Epithelial cell of proximal tubule (primary cell): ENCODE data around the gene SELENOK. TPM values are rescaled to one million over a fixed set of nuclear protein-coding genes. Genes with fewer than 3 reads are reported as not detected.

Experiments
- DNase-seq: peaks from one replicate; pipeline ENCODE4 v3.0.0-alpha.2; 2011; ENCODE audit warnings: low read depth
- H3K4me3 ChIP-seq: 2 replicates; pipeline ENCODE4 v1.5.1; 2011; ENCODE audit warnings: low read depth, mild to moderate bottlenecking, low read length
- total RNA-seq: library from RNA; depleted of rRNA; stranded (reverse); fragments of >200 nt; gene quantifications from 2 replicates; pipeline ENCODE4 v1.2.3, GENCODE V29; 2015
- TF ChIP-seq, protein P1 (sequence below): conservative IDR thresholded peaks from 2 replicates; pipeline ENCODE4 v1.5.1; 2012; ENCODE audit warnings: low read depth, mild to moderate bottlenecking, low read length

SELENOK gene
- total RNA-seq, 1 donor from 2014 or later = 49.9 TPM

- no peak for DNase-seq
- peak overlapping the region; percentile 68 for H3K4me3 ChIP-seq
Measured at GRCh38 chr3:53846851-53847155, 44.9 kb downstream of the SELENOK start.

GRCh38 chr3:53846134-53846850, 45.4 kb downstream of the SELENOK start, which contains the start of the genes CHDH and IL17RB:
Gene CHDH (minus strand): TSS chr3:53846419. CDS start chr3:53824008, 22,411 bp downstream.
Gene IL17RB (plus strand): TSS chr3:53846568. CDS start chr3:53846589, 21 bp downstream.
- H3K4me3 ChIP-seq = peak within 1 kb of the TSS; percentile 68
- no peak for DNase-seq
- TF ChIP-seq, protein P1, sequence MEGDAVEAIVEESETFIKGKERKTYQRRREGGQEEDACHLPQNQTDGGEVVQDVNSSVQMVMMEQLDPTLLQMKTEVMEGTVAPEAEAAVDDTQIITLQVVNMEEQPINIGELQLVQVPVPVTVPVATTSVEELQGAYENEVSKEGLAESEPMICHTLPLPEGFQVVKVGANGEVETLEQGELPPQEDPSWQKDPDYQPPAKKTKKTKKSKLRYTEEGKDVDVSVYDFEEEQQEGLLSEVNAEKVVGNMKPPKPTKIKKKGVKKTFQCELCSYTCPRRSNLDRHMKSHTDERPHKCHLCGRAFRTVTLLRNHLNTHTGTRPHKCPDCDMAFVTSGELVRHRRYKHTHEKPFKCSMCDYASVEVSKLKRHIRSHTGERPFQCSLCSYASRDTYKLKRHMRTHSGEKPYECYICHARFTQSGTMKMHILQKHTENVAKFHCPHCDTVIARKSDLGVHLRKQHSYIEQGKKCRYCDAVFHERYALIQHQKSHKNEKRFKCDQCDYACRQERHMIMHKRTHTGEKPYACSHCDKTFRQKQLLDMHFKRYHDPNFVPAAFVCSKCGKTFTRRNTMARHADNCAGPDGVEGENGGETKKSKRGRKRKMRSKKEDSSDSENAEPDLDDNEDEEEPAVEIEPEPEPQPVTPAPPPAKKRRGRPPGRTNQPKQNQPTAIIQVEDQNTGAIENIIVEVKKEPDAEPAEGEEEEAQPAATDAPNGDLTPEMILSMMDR = no peak

More at GRCh38 chr3:53846851-53847155, 44.9 kb downstream of the SELENOK start:
- TF ChIP-seq, protein P1 = no peak

DNA sequence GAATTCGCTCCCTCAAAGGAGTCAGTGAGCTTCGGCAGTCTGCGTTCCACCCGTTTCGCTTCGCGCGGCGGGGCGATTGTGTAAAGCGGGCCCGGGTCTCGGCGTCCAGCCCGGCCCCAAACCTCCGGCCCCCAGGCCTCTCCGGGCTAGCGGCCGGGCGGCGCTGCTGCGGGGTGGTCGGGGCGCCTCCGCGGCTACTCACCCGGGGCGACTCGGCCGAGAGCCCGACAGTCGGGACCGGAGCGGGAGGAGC, 45.9 kb downstream of the SELENOK start:
- peak overlapping the region; percentile 68 for H3K4me3 ChIP-seq
- DNase-seq = no peak
- TF ChIP-seq, protein P1 = no peak

DNA sequence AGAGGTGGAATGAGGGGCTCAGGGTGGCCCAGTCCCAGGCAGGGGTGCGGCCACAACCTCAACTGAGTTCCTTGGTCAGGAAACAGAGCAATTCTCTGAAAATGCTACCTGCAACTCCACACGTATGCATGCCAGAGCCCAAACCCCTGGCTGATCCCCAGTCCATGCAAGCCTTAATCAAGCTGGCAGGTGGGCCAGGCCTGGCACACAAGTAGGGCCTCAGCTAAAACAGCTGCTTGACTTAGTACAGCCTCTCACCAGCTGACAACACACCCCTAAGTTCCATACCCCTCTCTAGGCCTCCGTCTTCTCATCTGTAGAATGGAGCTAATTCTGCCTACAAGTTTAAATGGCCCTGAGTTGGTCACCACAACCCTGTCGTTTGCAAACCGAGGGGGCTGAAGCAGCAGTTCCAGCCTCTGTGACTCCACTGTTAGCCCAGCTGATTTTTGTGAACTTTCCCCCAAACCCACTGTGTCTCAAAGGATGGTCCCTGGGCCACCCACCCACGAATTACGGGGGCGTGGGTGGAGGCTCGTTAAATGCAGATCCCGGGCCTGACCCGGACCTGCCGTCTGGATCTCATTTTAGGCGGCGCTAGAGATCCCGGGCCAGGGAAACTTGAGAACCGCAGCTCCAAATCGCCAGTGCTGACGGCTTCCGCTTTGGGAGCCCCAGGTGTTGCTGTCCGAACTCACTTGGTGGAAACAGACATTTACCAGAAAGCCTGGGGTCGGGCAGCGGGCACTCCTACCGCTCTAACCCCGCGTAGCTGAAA, 46.4 kb downstream of the SELENOK start:
- H3K4me3 ChIP-seq = peak overlapping the region; percentile 68
- TF ChIP-seq, protein P1 = peak; percentile 45
- DNase-seq = no peak

GRCh38 chr3:53844262-53845102, 47.2 kb downstream of the SELENOK start:
- TF ChIP-seq, protein P1 = no peak
- no peak overlapping the region for H3K4me3 ChIP-seq
- DNase-seq = no peak

DNA sequence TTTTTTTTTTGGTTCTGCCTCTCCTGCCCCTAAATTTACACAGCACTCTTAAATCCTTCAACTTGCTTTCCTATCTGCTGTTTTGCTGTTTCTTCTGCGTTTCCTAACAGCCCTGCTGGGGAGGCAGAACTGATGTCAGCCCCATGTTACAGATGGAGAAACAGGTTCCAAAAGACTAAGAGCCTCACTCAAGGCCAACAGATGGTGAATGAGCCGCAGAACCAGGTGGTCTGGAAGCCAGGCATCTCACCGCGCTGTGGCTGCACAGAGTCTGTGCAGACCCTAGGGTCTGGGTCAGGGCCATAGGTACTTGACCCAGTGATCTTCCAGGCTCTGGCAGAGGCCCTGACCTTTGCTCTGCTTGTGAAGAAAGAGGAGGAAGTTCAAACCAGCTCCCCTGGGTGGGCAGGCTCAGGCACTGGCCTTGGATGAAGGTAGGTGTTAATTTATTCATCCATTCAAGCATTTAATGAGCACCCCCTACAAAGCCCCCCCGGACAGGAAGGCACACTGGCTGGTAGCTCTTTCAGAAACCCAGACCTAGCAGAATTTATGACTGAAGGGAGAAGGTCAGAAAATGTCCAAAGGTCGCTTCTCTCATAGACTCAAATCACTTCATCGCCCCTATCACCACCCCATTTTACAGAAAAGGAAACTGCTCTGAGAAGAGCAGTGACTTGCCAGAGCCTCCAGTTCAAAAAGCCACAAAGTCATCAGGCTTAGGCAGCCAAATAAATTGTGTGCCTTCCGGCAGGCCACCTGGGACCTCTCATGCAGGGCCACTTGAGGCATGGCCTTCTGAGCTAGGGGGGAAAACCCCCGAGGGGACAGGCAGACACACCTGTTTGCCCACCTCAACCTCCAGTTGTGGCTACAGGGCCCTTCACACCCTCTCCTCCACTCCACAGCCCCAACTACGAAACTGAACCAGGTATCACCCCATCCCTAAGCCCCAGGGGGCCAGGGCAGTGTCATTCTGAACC, 48.2 kb downstream of the SELENOK start:
- DNase-seq = no peak
- no peak overlapping the region for H3K4me3 ChIP-seq
- TF ChIP-seq, protein P1 = no peak
